ENCODE results near the gene ANO4. TPM values are rescaled to one million over a fixed set of nuclear protein-coding genes. Genes with fewer than 3 reads are reported as not detected.

Gene ANO4
- total RNA-seq, 4 donors from 2014 or later: 0.10 TPM; not detected in 3

- Histone ChIP-seq H3K4me1 (no peaks in the 10 kb centered on the region), H3K36me3 (no peaks in the 10 kb centered on the region), H3K4me3 (no peak overlapping the region), H3K27me3 (no peaks in the 10 kb centered on the region), H3K9me3 (no peaks in the 10 kb centered on the region), H3K27ac (no peak overlapping the region)
- intact Hi-C loops (cut with DNase I; ENCODE audit: low total_unique reads) (no loop called here), in situ Hi-C loops (cut with MboI; ENCODE audit: low sequenced_read_pairs in 4 of 4) (no loop called here)
- no peak for ATAC-seq
- TF ChIP-seq POLR2A (IDR thresholded peaks at IDR 0.05): no peak
- TF ChIP-seq CTCF (IDR thresholded peaks at IDR 0.05 in 4 of 5, conservative IDR thresholded peaks at IDR 0.05 in 1 of 5): no peak
- DNase-seq: no peak
Observed at GRCh38 chr12:100827901-100828520, 33.4 kb downstream of the ANO4 start.

- Histone ChIP-seq H3K4me1 (no peaks in the 10 kb centered on the region), H3K27ac (no peak overlapping the region), H3K4me3 (no peak overlapping the region), H3K9me3 (no peaks in the 10 kb centered on the region), H3K36me3 (no peaks in the 10 kb centered on the region), H3K27me3 (no peaks in the 10 kb centered on the region)
- DNase-seq: no peak
- intact Hi-C loops (cut with DNase I; ENCODE audit: low total_unique reads): no loop called here
- ATAC-seq: no peak
- in situ Hi-C loops (cut with MboI; ENCODE audit: low sequenced_read_pairs in 4 of 4): no loop called here
- no peak for TF ChIP-seq POLR2A (IDR thresholded peaks at IDR 0.05)
- TF ChIP-seq CTCF (IDR thresholded peaks at IDR 0.05 in 4 of 5, conservative IDR thresholded peaks at IDR 0.05 in 1 of 5): no peak
Observed at GRCh38 chr12:100830003-100830795, 35.6 kb downstream of the ANO4 start.

- no peak overlapping the region for H3K27ac ChIP-seq
- in situ Hi-C loops (cut with MboI; ENCODE audit: low sequenced_read_pairs in 4 of 4) (no loop called here), intact Hi-C loops (cut with DNase I; ENCODE audit: low total_unique reads) (no loop called here)
Observed at GRCh38 chr12:100833282-100833681, 38.7 kb downstream of the ANO4 start.

GRCh38 chr12:100840748-100841147, 46.2 kb downstream of the ANO4 start:
- ATAC-seq (no peak), DNase-seq (no peak)
- H3K4me3 ChIP-seq: no peak overlapping the region
- in situ Hi-C loops (cut with MboI; ENCODE audit: low sequenced_read_pairs in 4 of 4): no loop called here
- H3K36me3 ChIP-seq: no peaks in the 10 kb centered on the region
- H3K9me3 ChIP-seq: no peaks in the 10 kb centered on the region
- H3K27ac ChIP-seq: no peak overlapping the region
- H3K4me1 ChIP-seq: no peaks in the 10 kb centered on the region
- intact Hi-C loops (cut with DNase I; ENCODE audit: low total_unique reads): no loop called here
- no peaks in the 10 kb centered on the region for H3K27me3 ChIP-seq
- no peak for TF ChIP-seq POLR2A (IDR thresholded peaks at IDR 0.05)
- TF ChIP-seq CTCF (IDR thresholded peaks at IDR 0.05 in 4 of 5, conservative IDR thresholded peaks at IDR 0.05 in 1 of 5): no peak

More at GRCh38 chr12:100833282-100833681, 38.7 kb downstream of the ANO4 start:
- DNase-seq (no peak), ATAC-seq (no peak)
- no peaks in the 10 kb centered on the region for H3K27me3 ChIP-seq
- no peak overlapping the region for H3K4me3 ChIP-seq
- TF ChIP-seq POLR2A (IDR thresholded peaks at IDR 0.05) (no peak), CTCF (IDR thresholded peaks at IDR 0.05 in 4 of 5, conservative IDR thresholded peaks at IDR 0.05 in 1 of 5) (no peak)
- no peaks in the 10 kb centered on the region for H3K9me3 ChIP-seq
- H3K4me1 ChIP-seq: no peaks in the 10 kb centered on the region
- no peaks in the 10 kb centered on the region for H3K36me3 ChIP-seq

Data from gastrocnemius medialis (tissue), 4 donors.